Measurements from ENCODE around the gene ATG101. TPM values are rescaled to one million over a fixed set of nuclear protein-coding genes. Genes with fewer than 3 reads are reported as not detected.

The ATG101 gene
- 10 to 100 TPM; 33.6 to 65.5 (median 52.6) TPM for total RNA-seq

GRCh38 chr12:52069327-52070184 is at the start of gene ATG101:
Gene ATG101 (plus strand): TSS chr12:52069978. CDS start chr12:52073651, 3,673 bp downstream.
- ATAC-seq (ENCODE audit: low FRiP score) (peak; percentile 98), DNase-seq (ENCODE audit: low spot score) (no peak)
- TF ChIP-seq CTCF (IDR thresholded peaks at IDR 0.05), result no peak

GRCh38 chr12:52020539-52021336 is 49.0 kb upstream of the ATG101 start:
- no peak for DNase-seq (ENCODE audit: low spot score)
- TF ChIP-seq CTCF (IDR thresholded peaks at IDR 0.05), result peak in 1 of 3 donors; percentile 8
- ATAC-seq (ENCODE audit: low FRiP score), result no peak

- TF ChIP-seq CTCF (IDR thresholded peaks at IDR 0.05), result no peak
- ATAC-seq (ENCODE audit: low FRiP score), result no peak
- DNase-seq (ENCODE audit: low spot score), result no peak
Observed at GRCh38 chr12:52022841-52023181, 47.0 kb upstream of the ATG101 start.

- peak in 2 of 3 donors; percentile 87 to 89 for TF ChIP-seq CTCF (IDR thresholded peaks at IDR 0.05)
- ATAC-seq (ENCODE audit: low FRiP score), result peak; percentile 76
- DNase-seq (ENCODE audit: low spot score), result peak; percentile 80
Observed at GRCh38 chr12:52023182-52023975, 46.4 kb upstream of the ATG101 start.

GRCh38 chr12:52023976-52024688 is 45.6 kb upstream of the ATG101 start:
- DNase-seq (ENCODE audit: low spot score), result no peak
- no peak for TF ChIP-seq CTCF (IDR thresholded peaks at IDR 0.05)
- ATAC-seq (ENCODE audit: low FRiP score), result no peak

GRCh38 chr12:52024845-52025230 is 44.9 kb upstream of the ATG101 start:
- no peak for TF ChIP-seq CTCF (IDR thresholded peaks at IDR 0.05)
- DNase-seq (ENCODE audit: low spot score) (no peak), ATAC-seq (ENCODE audit: low FRiP score) (no peak)
